GM12892 (cell line): Measurements from ENCODE around the gene PIGP.

Experiments used
- DNase-seq: peaks from one replicate; pipeline ENCODE4 v3.0.0; 2011; ENCODE audit not compliant: insufficient read length
- FAIRE-seq: peaks from 2 replicates; lab custom pipeline; 2011; peaks lifted over from hg19 to GRCh38; lab: Jason Lieb, UNC
- POLR2A ChIP-seq: IDR thresholded peaks from 2 replicates; pipeline ENCODE4 v1.6.1; 2011; ENCODE audit warnings: low read depth, low read length, control low read depth
- POLR2AphosphoS5 ChIP-seq: IDR thresholded peaks from 2 replicates; pipeline ENCODE4 v1.6.1; 2011; ENCODE audit warnings: low read depth, low read length, control low read depth
- TAF1 ChIP-seq: IDR thresholded peaks from 2 replicates; pipeline ENCODE4 v1.6.1; 2011; ENCODE audit warnings: low read depth, mild to moderate bottlenecking, control low read depth, low read length, borderline replicate concordance

Gene PIGP

DNA sequence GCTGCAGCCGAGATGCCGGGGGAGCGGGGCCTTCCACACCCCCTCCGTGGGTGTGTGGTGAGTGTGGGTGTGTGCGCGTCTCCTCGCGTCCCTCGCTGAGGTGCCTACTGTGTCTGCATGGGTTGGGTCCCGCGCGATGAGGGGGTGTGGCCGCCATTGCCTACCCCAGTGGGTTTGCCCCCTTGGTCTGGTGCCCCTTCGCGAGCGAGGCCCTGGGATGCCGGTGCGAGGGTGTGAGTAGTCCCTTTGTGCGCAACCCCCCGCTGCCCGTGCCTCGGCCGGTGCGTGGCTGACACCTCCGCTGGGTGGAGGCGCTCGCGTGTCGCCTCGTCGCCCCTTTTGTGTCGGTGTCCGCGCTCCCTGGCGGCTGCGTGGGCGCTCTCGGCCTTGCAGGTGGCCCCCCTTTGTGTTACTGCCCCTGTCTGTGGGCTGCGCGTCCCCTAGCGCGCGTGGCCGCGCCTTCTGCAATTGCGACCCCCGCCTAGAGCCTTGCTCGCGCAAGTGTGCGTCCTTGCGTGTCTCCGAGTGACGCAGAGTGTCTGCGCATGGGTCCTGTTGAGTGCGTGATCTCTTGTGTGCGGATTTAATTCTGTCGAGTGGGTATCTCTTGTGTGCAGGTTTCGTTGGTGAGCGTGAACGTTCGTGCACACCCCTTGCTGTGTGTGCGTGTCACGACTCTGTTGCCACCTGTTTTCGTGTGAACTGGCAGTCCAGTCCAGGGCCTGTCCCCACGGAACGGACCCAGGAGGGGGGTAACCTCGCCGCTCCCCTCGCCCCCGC lies 736 bp upstream of the PIGP start:
- no peak for TF ChIP-seq TAF1
- TF ChIP-seq POLR2A: no peak
- TF ChIP-seq POLR2AphosphoS5: no peak; the same call in 1 of the 2 replicates
- FAIRE-seq (peak; percentile 67), DNase-seq (no peak)

DNA sequence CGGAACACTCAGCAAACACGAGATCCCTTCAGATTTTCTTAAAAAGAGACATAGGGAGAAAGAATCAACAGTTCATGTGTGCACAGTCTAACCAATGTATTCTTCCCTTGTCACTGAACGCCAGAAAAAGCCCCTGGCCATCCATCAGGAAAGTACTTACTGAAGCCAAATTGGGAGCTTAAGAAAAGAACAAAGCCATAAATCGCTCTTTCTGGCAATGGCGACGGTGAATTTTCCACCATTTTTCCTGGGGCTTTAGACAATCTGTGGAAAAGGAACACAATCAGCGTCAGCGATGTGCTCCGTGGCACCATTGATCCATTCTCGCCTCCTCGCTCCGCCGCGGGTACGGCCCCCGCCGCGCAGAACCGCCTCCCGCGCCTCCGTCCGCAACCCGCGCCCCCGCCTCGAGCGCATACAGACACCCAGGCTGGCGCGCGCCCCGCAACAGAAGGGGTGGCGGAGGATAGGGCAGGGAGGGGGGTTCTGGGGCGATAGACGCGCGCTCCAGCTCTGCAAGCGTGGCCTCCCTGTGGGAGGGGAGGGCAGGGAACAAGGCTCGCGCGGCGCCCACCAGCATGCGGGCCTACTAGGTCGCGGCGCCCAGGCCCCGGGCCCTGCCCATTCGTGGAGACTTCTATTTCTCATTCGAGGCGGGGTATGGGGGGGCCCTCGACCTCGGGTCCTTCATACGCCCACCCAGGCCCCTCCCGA lies 440 bp downstream of the PIGP start:
- DNase-seq (peak; percentile 46), FAIRE-seq (no peak)
- TF ChIP-seq POLR2AphosphoS5 (0 out of 2 replicates have a peak, but pooled peaks have one; percentile 37), TAF1 (no peak)

DNA sequence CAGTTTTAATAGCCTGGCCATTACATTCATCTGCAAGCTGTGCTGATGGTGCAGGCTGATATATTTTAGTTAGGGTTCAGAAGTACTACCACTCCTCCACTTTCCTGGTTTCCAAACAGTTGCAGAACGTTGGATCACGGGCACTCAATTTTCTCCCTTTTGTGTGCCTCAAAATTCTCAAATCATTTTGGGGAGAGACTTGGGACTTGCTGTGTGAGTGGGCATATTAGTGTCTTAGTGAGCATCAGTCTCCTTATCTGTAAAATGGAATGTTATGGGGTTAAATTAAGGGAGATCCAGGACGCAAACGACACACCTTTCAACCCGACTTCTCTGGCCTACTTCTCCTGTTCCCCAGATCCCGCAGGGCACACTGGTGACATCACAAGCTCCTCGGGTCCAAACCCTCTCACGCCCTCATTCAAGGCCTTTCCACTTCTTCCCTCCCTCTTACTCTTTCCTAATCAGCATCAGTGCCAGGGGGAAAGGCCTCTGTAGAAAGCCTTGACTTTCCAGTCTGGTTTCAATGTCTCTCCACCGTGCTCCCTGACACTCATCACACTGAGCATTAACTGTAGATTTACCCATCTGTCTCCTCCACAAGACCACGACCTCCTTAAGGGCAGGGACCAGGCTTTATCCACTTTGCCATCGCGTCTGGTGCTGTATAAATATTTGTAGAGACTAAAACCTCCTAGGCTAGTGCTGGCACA lies 1.2 kb downstream of the PIGP start:
- no peak for TF ChIP-seq POLR2A
- TF ChIP-seq TAF1: no peak
- TF ChIP-seq POLR2AphosphoS5: no peak; the same call in 1 of the 2 replicates
- FAIRE-seq: no peak
- DNase-seq: no peak

GRCh38 chr21:37065561-37066177 lies 7.2 kb downstream of the PIGP start:
- DNase-seq (no peak), FAIRE-seq (no peak)
- TF ChIP-seq TAF1: no peak
- TF ChIP-seq POLR2A: no peak
- TF ChIP-seq POLR2AphosphoS5: no peak

- TF ChIP-seq POLR2AphosphoS5 (no peak), TAF1 (no peak), POLR2A (no peak)
- no peak for FAIRE-seq
Observed at GRCh38 chr21:37064841-37065240, 8.0 kb downstream of the PIGP start.

DNA sequence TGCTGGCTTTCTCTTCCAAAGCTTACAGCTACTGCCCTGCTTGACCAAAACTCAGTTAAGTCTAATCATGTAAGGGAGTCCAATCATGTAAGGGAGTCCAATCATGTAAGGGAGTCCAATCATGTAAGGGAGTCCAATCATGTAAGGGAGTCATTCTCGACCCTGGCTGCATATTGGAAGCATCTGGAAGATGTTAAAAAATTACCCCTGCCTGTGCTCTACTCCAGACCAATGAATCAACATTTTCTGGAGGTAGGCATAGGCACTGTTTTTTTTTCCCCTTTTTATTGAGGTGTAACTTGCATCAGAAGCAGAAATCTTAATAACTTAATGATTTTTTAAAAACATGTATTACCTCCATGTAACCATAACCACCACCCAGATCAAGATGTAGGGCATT lies 9.4 kb downstream of the PIGP start:
- FAIRE-seq (no peak), DNase-seq (no peak)
- TF ChIP-seq POLR2AphosphoS5 (no peak), TAF1 (no peak), POLR2A (no peak)

More at GRCh38 chr21:37064841-37065240, 8.0 kb downstream of the PIGP start:
- DNase-seq: no peak

GRCh38 chr21:37062593-37062935 lies 10.3 kb downstream of the PIGP start:
- TF ChIP-seq TAF1 (no peak), POLR2AphosphoS5 (no peak), POLR2A (no peak)
- DNase-seq (no peak), FAIRE-seq (no peak)

GRCh38 chr21:37061926-37062592 lies 10.8 kb downstream of the PIGP start:
- no peak for TF ChIP-seq TAF1
- no peak for TF ChIP-seq POLR2A
- TF ChIP-seq POLR2AphosphoS5: no peak
- FAIRE-seq (no peak), DNase-seq (no peak)

DNA sequence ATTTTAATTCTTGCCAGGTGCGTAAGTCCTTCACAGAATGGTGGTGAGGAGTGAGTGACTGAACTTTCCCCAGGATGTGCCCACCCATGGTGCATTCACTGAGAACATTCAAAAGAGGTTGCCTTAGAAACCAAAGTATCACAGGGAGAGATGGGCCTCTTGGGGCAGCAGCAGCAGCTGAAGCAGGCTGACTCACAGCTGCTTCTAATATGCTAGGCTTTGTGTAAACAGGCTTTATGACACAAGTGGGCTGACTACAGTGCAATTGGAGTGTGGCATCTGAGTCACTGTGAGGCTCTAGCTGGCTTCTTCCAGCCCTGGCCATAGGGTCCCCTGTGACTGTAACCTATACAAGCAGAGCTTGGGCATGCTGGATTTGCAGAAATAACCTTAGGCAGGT lies 12.6 kb downstream of the PIGP start:
- TF ChIP-seq TAF1 (no peak), POLR2AphosphoS5 (no peak), POLR2A (no peak)
- FAIRE-seq (no peak), DNase-seq (no peak)

GRCh38 chr21:37059181-37059580 lies 13.7 kb downstream of the PIGP start:
- no peak for DNase-seq
- no peak for FAIRE-seq

More at GRCh38 chr21:37059181-37059580, 13.7 kb downstream of the PIGP start:
- TF ChIP-seq POLR2A: no peak
- TF ChIP-seq POLR2AphosphoS5: no peak
- TF ChIP-seq TAF1: no peak
